Activated CD8-positive, alpha-beta T cell treated with anti-CD3 and anti-CD28 coated beads, Interleukin-2, amount 10 ng/mL, durations not matched to agents 7 days and 5 days (primary cell): ENCODE data around the gene MME. TPM values are rescaled to one million over a fixed set of nuclear protein-coding genes. Genes with fewer than 3 reads are reported as not detected.

Source experiments
- ATAC-seq: fragments of 150-1000 bp; cut with Tn5 transposase; one replicate; pipeline ENCODE4 v1.10.0; 2021; ENCODE audit warnings: moderate library complexity
- CTCF ChIA-PET: fragments of 350-600 bp; sonication (Branson Sonifier 250); formaldehyde crosslinking; loops from one replicate; lab custom pipeline; 2021; ENCODE audit warnings: antibody characterized with exemption; lab: Charles Lee
- POLR2A ChIA-PET: fragments of 350-600 bp; sonication (Branson Sonifier 250); formaldehyde crosslinking; loops from one replicate; lab custom pipeline; 2021; ENCODE audit warnings: antibody characterized with exemption; lab: Charles Lee
- DNase-seq: peaks from one replicate; pipeline ENCODE4 v3.0.0-alpha.2; 2020
- H3K27ac Mint-ChIP-seq: one replicate; pipeline ENCODE4 v1.8.0; 2021; ENCODE audit warnings: mild to moderate bottlenecking, mixed read lengths
- H3K27me3 Mint-ChIP-seq: one replicate; pipeline ENCODE4 v1.8.0; 2021; ENCODE audit warnings: low read depth, mixed read lengths
- H3K36me3 Mint-ChIP-seq: one replicate; pipeline ENCODE4 v1.8.0; 2021; ENCODE audit warnings: low read depth, mixed read lengths
- H3K4me1 Mint-ChIP-seq: one replicate; pipeline ENCODE4 v1.8.0; 2021; ENCODE audit warnings: low read depth, mixed read lengths
- H3K4me3 Mint-ChIP-seq: one replicate; pipeline ENCODE4 v1.8.0; 2021; ENCODE audit warnings: mild to moderate bottlenecking, mixed read lengths
- H3K9me3 Mint-ChIP-seq: one replicate; pipeline ENCODE4 v1.8.0; 2022; ENCODE audit warnings: mixed read lengths; ENCODE audit not compliant: insufficient read depth
- total RNA-seq, 2 experiments: library from RNA; stranded (reverse); gene quantifications; one replicate each; pipeline ENCODE4 v1.2.3, GENCODE V29; 2021

Gene MME
- total RNA-seq, 2 experiments from 2014 or later, result not detected

GRCh38 chr3:155154255-155154654, 74.1 kb downstream of the MME start:
- Mint-ChIP-seq H3K36me3 (no peaks in the 10 kb centered on the region), H3K27ac (no peak overlapping the region), H3K9me3 (no peaks in the 10 kb centered on the region), H3K27me3 (no peaks in the 10 kb centered on the region), H3K4me3 (no peak overlapping the region), H3K4me1 (no peaks in the 10 kb centered on the region)
- no peak for ATAC-seq
- no peak for DNase-seq
- CTCF ChIA-PET, result no interaction called here
- POLR2A ChIA-PET, result no interaction called here

- H3K36me3 Mint-ChIP-seq, result no peaks in the 10 kb centered on the region
- DNase-seq (no peak), ATAC-seq (no peak)
- ChIA-PET POLR2A (no interaction called here), CTCF (no interaction called here)
- H3K4me1 Mint-ChIP-seq, result no peaks in the 10 kb centered on the region
- H3K9me3 Mint-ChIP-seq, result no peaks in the 10 kb centered on the region
- H3K4me3 Mint-ChIP-seq, result no peak overlapping the region
- no peak overlapping the region for H3K27ac Mint-ChIP-seq
- peaks cover 2% of the 10 kb centered on the region for H3K27me3 Mint-ChIP-seq
Observed at GRCh38 chr3:155158346-155159037, 78.4 kb downstream of the MME start.

GRCh38 chr3:155159301-155159700, 79.2 kb downstream of the MME start:
- CTCF ChIA-PET, result no interaction called here
- Mint-ChIP-seq H3K4me3 (no peak overlapping the region), H3K4me1 (no peaks in the 10 kb centered on the region), H3K36me3 (no peaks in the 10 kb centered on the region), H3K27ac (no peak overlapping the region), H3K9me3 (no peaks in the 10 kb centered on the region), H3K27me3 (peaks cover 2% of the 10 kb centered on the region)
- POLR2A ChIA-PET, result no interaction called here
- DNase-seq (no peak), ATAC-seq (no peak)

GRCh38 chr3:155161640-155162292, 81.6 kb downstream of the MME start:
- H3K4me1 Mint-ChIP-seq, result no peaks in the 10 kb centered on the region
- peaks cover 2% of the 10 kb centered on the region for H3K27me3 Mint-ChIP-seq
- H3K9me3 Mint-ChIP-seq, result no peaks in the 10 kb centered on the region
- ChIA-PET POLR2A (no interaction called here), CTCF (no interaction called here)
- H3K4me3 Mint-ChIP-seq, result no peak overlapping the region
- H3K27ac Mint-ChIP-seq, result no peak overlapping the region
- ATAC-seq, result no peak
- no peaks in the 10 kb centered on the region for H3K36me3 Mint-ChIP-seq
- no peak for DNase-seq

GRCh38 chr3:155164306-155164705, 84.2 kb downstream of the MME start:
- no peaks in the 10 kb centered on the region for H3K9me3 Mint-ChIP-seq
- no peaks in the 10 kb centered on the region for H3K36me3 Mint-ChIP-seq
- no peak overlapping the region for H3K27ac Mint-ChIP-seq
- H3K4me1 Mint-ChIP-seq, result no peaks in the 10 kb centered on the region
- POLR2A ChIA-PET, result no interaction called here
- no peak for DNase-seq
- CTCF ChIA-PET, result no interaction called here
- peaks cover 2% of the 10 kb centered on the region for H3K27me3 Mint-ChIP-seq
- no peak for ATAC-seq
- H3K4me3 Mint-ChIP-seq, result no peak overlapping the region

- no peak for DNase-seq
- no peak overlapping the region for H3K4me3 Mint-ChIP-seq
- H3K36me3 Mint-ChIP-seq, result no peaks in the 10 kb centered on the region
- H3K9me3 Mint-ChIP-seq, result no peaks in the 10 kb centered on the region
- ChIA-PET CTCF (no interaction called here), POLR2A (no interaction called here)
- H3K27ac Mint-ChIP-seq, result no peak overlapping the region
- peaks cover 2% of the 10 kb centered on the region for H3K27me3 Mint-ChIP-seq
- no peaks in the 10 kb centered on the region for H3K4me1 Mint-ChIP-seq
- ATAC-seq, result no peak
Observed at GRCh38 chr3:155166441-155166840, 86.3 kb downstream of the MME start.

GRCh38 chr3:155169197-155169596, 89.1 kb downstream of the MME start:
- ATAC-seq, result no peak
- CTCF ChIA-PET, result no interaction called here
- Mint-ChIP-seq H3K9me3 (no peaks in the 10 kb centered on the region), H3K4me1 (no peaks in the 10 kb centered on the region), H3K36me3 (no peaks in the 10 kb centered on the region), H3K4me3 (no peak overlapping the region), H3K27ac (no peak overlapping the region), H3K27me3 (no peaks in the 10 kb centered on the region)
- DNase-seq, result no peak
- POLR2A ChIA-PET, result no interaction called here

GRCh38 chr3:155173771-155174170, 93.7 kb downstream of the MME start:
- POLR2A ChIA-PET, result no interaction called here
- no peak for DNase-seq
- no peak overlapping the region for H3K4me3 Mint-ChIP-seq
- no peak for ATAC-seq
- no peaks in the 10 kb centered on the region for H3K36me3 Mint-ChIP-seq
- no peaks in the 10 kb centered on the region for H3K9me3 Mint-ChIP-seq
- H3K27ac Mint-ChIP-seq, result no peak overlapping the region
- CTCF ChIA-PET, result no interaction called here
- H3K27me3 Mint-ChIP-seq, result peaks cover under 1% of the 10 kb centered on the region
- H3K4me1 Mint-ChIP-seq, result no peaks in the 10 kb centered on the region

GRCh38 chr3:155178810-155179436, 98.8 kb downstream of the MME start:
- DNase-seq, result no peak
- no peaks in the 10 kb centered on the region for H3K36me3 Mint-ChIP-seq
- ChIA-PET CTCF (no interaction called here), POLR2A (no interaction called here)
- no peak overlapping the region for H3K4me3 Mint-ChIP-seq
- H3K27ac Mint-ChIP-seq, result no peak overlapping the region
- no peaks in the 10 kb centered on the region for H3K9me3 Mint-ChIP-seq
- peaks cover 7% of the 10 kb centered on the region for H3K27me3 Mint-ChIP-seq
- peaks cover 3% of the 10 kb centered on the region for H3K4me1 Mint-ChIP-seq
- no peak for ATAC-seq

GRCh38 chr3:155179437-155179827, 99.3 kb downstream of the MME start:
- POLR2A ChIA-PET, result no interaction called here
- ATAC-seq (no peak), DNase-seq (no peak)
- Mint-ChIP-seq H3K27ac (no peak overlapping the region), H3K4me3 (no peak overlapping the region), H3K36me3 (no peaks in the 10 kb centered on the region), H3K27me3 (peaks cover 7% of the 10 kb centered on the region), H3K9me3 (no peaks in the 10 kb centered on the region), H3K4me1 (peaks cover 8% of the 10 kb centered on the region)
- CTCF ChIA-PET, result no interaction called here

- CTCF ChIA-PET, result no interaction called here
- no peak for DNase-seq
- H3K4me1 Mint-ChIP-seq, result peaks cover 9% of the 10 kb centered on the region
Observed at GRCh38 chr3:155179966-155180757, 100.0 kb downstream of the MME start.

GRCh38 chr3:155182467-155182866, 102.3 kb downstream of the MME start:
- Mint-ChIP-seq H3K27ac (no peak overlapping the region), H3K4me3 (no peak overlapping the region), H3K36me3 (no peaks in the 10 kb centered on the region), H3K27me3 (peaks cover 7% of the 10 kb centered on the region), H3K4me1 (peaks cover 9% of the 10 kb centered on the region), H3K9me3 (no peaks in the 10 kb centered on the region)
- no peak for DNase-seq
- ATAC-seq, result no peak
- ChIA-PET POLR2A (no interaction called here), CTCF (no interaction called here)

More at GRCh38 chr3:155179966-155180757, 100.0 kb downstream of the MME start:
- ATAC-seq, result no peak
- H3K4me3 Mint-ChIP-seq, result no peak overlapping the region
- POLR2A ChIA-PET, result no interaction called here
- no peaks in the 10 kb centered on the region for H3K9me3 Mint-ChIP-seq
- H3K27me3 Mint-ChIP-seq, result peaks cover 7% of the 10 kb centered on the region
- H3K36me3 Mint-ChIP-seq, result no peaks in the 10 kb centered on the region
- H3K27ac Mint-ChIP-seq, result no peak overlapping the region
